Coronary artery (tissue), 2 donors: ENCODE data around the gene SLC25A42.

Experiments
- DNase-seq: peaks from one replicate; pipeline ENCODE4 v3.0.0-alpha.2; 2017; ENCODE audit warnings: low spot score
- H3K27ac ChIP-seq, 2 donors: fragments of 200-600 bp; sonication (generic); one replicate each; pipeline ENCODE4 v1.5.1; 2016 to 2019
- H3K4me3 ChIP-seq: fragments of 200-600 bp; sonication (generic); 2 replicates; pipeline ENCODE4 v1.5.1; 2016; ENCODE audit warnings: mild to moderate bottlenecking, moderate library complexity
- CTCF ChIP-seq: fragments of 200-600 bp; sonication (generic); IDR thresholded peaks from one replicate; pipeline ENCODE4 v1.5.1; 2019; ENCODE audit warnings: antibody characterized with exemption

SLC25A42 gene

GRCh38 chr19:19137556-19138108, 73.8 kb downstream of the SLC25A42 start:
- no peak for TF ChIP-seq CTCF
- DNase-seq: no peak
- Histone ChIP-seq H3K4me3 (peak overlapping the region; percentile 75), H3K27ac (peak overlapping the region in 1 of 2 donors; percentile 63)

GRCh38 chr19:19138109-19138981, 74.6 kb downstream of the SLC25A42 start, which contains the start of gene TMEM161A:
TSS of gene TMEM161A (minus strand) at chr19:19138478. CDS start at chr19:19138428, 50 bp downstream.
- TF ChIP-seq CTCF: no peak
- DNase-seq: peak; percentile 97
- Histone ChIP-seq H3K4me3 (peak within 1 kb of the TSS; percentile 75), H3K27ac (peak within 1 kb of the TSS; percentile 24 to 63)

- DNase-seq: no peak
Measured at GRCh38 chr19:19139876-19140229, 76.1 kb downstream of the SLC25A42 start.

GRCh38 chr19:19140476-19140875, 76.7 kb downstream of the SLC25A42 start:
- no peak overlapping the region for H3K4me3 ChIP-seq
- no peak for DNase-seq
- no peak for TF ChIP-seq CTCF
- H3K27ac ChIP-seq: no peak overlapping the region

More at GRCh38 chr19:19139876-19140229, 76.1 kb downstream of the SLC25A42 start:
- TF ChIP-seq CTCF: peak; percentile 11
- H3K4me3 ChIP-seq: no peak overlapping the region
- H3K27ac ChIP-seq: no peak overlapping the region

- H3K27ac ChIP-seq: no peak overlapping the region
- no peak for DNase-seq
- no peak for TF ChIP-seq CTCF
- H3K4me3 ChIP-seq: no peak overlapping the region
Measured at GRCh38 chr19:19142347-19142746, 78.6 kb downstream of the SLC25A42 start.

GRCh38 chr19:19145281-19145680, 81.5 kb downstream of the SLC25A42 start:
- H3K4me3 ChIP-seq: no peak overlapping the region
- H3K27ac ChIP-seq: no peak overlapping the region
- DNase-seq: no peak
- TF ChIP-seq CTCF: no peak
